Stimulated activated CD4-positive, alpha-beta T cell treated with anti-CD3 and anti-CD28 coated beads, Interleukin-4, amount 100 ng/mL, for 4 hours (primary cell): ENCODE measurements around the gene C20orf173.
"Not testable (repeated sequence)": the region's sequence is repeated elsewhere in the genome, so short reads cannot be mapped to it uniquely, and the experiment has no call there.

ENCODE experiments used
- DNase-seq, 2 experiments: peaks; one replicate each; pipeline ENCODE4 v3.0.0-alpha.2; 2020

Gene C20orf173

DNA sequence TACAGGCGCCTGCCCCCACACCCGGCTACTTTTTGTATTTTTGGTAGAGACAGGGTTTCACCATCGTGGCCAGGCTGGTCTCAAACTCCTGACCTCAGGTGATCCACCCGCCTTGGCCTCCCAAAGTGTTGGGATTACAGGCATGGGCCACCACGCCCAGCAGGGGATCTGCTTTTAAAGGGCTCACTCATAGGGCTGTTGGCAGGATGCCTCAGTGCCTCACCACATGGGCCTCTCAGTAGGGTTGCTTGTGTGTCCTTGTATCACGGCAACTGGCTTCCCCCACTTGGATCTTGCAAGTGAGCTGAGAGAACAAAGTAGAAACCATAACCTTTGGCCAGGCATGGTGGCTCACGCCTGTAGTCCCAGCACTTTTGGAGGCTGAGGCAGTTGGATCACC is 15.5 kb upstream of the C20orf173 start:
- not testable (repeated sequence) for DNase-seq

DNA sequence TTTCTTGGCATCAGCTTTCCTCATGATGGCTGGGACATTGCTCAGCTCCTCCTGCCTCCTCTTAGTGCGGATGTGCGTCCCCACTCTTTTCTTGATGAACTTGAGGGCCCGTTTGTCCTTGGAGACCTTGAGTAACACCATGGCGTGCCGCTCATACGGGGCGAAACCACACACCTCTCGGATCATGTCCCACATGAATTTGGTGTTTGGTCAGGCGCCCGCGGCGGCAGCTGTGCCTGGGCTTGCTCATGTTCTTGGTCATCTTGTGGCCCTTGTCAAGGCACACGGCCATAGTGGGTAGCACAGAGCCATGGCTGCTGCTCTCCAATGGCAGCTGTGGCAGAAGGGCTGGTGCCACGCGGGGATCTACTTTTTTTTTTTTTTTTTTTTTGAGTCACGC is 15.0 kb upstream of the C20orf173 start:
- DNase-seq, result no peak

DNA sequence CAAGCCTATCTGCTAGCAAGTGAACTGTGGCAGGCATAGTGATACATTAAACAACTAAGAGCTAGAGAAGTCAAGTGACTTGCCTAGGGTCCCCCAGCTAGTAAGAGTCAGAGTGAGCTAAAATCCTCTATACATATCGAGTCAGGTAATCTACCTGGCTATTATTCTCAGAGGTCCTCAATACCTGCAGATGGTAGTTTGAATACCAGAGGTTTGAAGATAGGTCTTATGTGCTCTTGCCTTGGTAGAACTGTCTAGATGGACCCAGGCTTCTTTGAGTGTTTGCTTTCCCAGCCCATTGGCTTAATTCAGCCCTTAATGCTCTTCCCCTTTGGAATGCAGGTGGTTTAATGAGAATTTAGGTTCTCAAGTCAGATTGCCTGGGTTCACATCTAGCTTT is 13.5 kb upstream of the C20orf173 start:
- DNase-seq, result no peak

DNA sequence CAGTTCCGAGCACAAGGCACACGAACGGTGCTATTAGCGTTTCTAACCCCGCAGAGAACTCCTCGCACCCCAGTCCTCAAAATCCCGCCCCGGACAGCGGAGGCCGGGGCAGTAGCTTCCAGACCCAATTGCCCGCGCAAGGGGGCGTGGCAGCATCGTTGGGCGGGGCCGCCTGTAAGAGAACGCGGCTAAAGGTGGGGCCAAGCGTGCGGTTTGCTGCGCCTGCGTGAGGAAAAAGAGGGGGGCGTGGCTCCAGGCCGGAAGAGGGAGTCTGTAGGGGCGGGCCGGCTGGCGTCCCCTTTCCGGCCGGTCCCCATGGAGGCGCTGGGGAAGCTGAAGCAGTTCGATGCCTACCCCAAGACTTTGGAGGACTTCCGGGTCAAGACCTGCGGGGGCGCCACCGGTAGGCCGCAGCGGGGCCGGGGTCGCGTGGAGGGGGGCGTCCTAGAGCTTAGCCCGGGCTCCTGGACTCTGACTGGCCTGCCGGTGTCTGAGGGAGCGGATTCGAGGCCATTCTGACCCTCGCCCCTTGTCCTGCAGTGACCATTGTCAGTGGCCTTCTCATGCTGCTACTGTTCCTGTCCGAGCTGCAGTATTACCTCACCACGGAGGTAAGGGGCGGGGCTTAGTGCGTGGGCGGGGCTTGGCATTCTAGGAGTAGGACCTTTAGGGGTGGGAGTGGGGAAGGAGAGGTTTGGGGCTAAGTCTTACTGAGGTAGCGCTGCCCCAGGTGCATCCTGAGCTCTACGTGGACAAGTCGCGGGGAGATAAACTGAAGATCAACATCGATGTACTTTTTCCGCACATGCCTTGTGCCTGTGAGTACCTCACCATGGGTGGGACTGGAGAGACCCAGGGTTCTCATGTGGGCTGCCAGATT is 12.6 kb upstream of the C20orf173 start, which contains the start of gene ERGIC3:
ERGIC3 (plus strand) TSS at position 296 of the 880 bp plus-strand sequence; CDS start at position 316, 20 bp downstream.
- peak; percentile 95 to 96 for DNase-seq

DNA sequence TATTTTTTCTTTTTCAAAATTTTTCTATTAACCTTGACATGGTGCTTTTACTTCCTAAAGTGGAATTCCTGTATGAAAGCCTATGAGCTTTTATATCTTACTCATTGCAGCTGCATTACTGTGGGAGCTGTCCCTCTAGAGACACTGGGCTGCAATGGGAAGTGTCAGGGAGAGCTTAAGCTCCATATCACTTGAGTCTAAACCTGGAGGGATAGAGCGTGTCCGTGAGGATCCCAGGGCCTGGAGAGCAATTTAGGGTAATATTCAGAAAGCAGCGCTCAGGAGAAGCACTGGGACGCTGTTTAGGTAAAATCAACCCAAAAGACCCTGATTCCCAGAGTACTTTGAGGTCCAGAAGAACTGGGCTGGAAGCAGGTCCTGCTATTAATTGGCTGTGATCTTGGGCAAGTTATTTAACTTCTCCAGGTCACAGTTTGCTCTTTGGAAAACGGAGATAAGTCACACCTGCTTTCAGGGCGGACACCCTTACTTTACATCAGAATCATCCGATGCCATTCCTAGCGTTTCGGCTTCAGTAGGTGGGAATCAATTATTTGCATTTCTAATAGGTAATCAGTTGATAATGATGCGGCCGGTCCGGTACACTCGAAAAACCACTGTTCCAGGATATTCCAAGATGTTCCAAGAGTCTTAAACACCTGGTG is 11.8 kb upstream of the C20orf173 start:
- no peak for DNase-seq

DNA sequence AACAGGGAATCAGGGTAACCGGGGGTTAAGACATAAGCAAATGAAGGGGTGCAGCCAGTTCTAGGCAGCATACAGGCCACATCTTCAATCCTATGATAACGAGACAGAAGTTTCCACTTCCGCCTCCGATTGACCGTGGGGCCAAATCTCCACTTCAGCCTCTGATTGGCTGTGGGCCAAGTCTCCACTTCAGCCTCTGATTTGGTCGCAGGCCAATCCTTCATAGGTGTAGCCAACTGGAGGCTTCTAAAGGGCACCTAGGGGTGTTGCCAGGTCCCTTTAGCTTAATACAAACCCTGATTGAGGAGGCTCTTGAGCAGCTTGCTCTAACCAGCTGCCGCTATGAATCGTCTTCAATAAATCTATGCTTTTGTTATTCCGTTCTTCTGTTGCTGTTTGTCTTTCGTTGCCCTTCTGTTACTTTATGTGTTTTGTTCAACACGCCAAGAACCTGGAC is 10.3 kb upstream of the C20orf173 start:
- peak in 1 of 2 experiments; percentile 3 for DNase-seq

DNA sequence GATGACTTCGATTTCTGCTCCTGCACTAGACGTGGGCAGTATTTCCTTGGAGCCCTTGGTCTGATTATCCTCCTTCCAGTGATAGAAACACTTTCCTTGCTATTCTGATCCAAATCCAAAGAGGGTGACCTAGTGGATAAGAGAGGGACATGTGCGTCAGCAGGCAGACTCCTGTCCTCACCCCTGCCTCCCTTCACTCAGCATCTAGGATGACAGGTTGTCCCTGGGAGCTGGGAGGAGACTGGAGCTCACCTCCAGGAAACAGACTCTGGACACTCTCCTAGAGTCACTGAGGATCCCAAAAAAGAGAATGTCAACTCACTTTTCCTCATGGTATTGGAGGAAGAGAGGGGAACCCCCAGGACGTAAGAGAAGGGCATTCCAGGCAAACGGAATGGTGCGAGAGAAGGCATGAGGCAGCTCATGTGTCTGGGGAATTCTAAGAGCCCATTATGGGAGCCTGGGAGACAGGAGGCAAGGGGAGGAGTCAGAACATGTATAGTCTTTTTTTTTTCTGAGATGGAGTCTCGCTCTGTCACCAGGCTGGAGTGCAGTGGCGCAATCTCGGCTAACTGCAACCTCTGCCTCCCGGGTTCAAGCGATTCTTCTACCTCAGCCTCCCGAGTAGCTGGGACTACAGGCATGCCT is 2.2 kb downstream of the C20orf173 start:
- DNase-seq, result no peak

DNA sequence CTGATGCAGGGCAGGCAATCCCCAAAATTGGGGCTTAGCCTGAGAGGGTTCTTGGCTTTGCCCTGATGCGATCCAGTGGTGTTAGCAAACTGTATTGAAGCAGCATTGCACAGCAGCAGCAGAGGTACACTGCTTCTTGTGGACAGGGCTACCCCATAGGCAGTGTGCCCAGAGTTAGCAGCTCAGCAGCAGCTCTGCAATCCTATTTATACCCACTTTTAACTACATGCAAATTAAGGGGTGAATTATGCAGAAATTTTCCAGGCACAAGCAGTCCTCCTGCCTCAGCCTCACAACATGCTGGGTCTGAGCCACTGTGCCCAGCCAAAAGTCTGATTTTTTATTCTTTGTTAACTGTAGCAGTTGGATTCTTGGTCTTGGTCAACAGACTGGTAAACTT is 3.8 kb downstream of the C20orf173 start:
- DNase-seq, result no peak

DNA sequence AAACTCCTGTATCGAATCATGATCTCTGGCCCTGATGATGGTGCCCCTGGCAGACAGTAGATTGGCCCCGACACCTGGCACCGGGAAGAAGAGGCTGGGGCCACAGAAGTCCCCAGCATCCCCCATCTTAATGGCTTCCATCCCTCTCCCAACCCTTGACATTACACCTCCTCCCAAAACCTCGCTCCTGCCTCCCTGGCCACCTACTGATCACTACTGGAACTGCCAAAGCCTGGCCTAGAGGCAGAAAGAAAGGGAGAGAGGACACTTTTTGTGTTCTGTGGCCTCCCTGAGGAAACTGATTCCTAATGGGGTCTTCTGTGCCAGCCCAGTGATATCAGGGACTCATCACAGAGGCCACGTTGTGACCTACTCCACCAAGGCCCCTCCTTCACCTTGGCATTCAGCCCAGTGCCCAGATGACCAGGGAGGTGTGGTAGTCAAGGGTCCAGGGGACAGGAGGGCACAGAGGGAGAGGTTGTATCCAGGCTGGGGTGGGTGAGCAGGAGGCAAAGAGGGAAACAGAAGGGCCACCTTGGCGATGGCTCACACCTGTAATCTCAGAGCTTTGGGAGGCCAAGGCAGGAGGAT is 6.1 kb downstream of the C20orf173 start:
- DNase-seq, result peak in 1 of 2 experiments; percentile 7

DNA sequence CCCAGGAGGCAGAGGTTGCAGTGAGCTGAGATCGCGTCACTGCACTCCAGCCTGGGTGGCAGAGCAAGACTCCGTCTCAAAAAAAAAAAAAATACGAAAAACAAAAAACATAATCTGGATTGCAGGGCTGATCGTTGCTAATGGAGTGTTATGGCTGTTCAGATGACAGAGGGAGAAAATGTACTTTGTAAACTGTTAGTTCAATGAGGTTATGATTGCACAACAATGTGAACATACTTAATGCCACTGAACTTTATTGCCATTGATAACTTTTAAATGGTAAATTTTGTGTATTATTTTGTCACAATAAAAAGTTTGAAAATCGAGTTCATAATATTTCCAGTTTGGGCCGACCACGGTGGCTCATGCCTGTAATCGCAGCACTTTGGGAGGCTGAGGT is 10.5 kb downstream of the C20orf173 start:
- no peak for DNase-seq

DNA sequence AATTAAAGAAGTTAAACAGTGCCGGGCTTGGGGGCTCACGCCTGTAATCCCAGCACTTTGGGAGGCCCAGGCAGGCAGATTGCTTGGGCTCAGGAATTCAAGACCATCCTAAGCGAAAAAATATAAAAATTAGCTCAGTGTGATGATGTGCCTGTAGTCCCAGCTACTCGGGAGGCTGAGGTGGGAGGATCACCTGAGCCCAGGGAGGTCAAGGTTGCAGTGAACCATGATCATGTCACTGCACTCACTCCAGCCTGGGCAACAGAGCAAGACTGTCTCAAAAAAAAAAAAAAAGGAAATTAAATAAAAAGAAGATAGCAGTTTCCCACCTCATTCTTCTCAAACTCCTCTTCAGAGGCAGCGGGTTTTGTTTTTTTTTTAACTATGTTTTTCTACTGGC is 11.7 kb downstream of the C20orf173 start:
- not testable (repeated sequence) for DNase-seq

DNA sequence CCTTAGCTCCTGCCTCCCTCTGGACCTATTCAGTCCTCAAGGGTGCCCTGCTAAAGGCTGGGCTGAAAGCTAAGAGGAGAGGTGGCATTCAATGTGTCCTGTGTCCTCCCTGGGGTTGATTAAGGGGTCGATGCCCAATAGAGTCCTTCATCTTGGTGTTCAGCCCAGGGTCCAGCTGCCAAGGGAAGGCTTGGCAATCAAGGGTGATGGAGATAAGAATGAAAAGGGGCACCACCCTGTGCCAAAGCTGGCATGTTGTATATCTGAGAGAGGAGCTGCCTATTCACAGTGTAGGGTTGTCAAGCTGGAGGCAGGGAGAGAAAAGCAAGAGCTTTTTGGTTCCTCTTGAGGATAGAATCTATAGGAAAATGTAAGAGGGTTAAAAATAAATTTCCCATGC is 12.3 kb downstream of the C20orf173 start:
- no peak for DNase-seq

DNA sequence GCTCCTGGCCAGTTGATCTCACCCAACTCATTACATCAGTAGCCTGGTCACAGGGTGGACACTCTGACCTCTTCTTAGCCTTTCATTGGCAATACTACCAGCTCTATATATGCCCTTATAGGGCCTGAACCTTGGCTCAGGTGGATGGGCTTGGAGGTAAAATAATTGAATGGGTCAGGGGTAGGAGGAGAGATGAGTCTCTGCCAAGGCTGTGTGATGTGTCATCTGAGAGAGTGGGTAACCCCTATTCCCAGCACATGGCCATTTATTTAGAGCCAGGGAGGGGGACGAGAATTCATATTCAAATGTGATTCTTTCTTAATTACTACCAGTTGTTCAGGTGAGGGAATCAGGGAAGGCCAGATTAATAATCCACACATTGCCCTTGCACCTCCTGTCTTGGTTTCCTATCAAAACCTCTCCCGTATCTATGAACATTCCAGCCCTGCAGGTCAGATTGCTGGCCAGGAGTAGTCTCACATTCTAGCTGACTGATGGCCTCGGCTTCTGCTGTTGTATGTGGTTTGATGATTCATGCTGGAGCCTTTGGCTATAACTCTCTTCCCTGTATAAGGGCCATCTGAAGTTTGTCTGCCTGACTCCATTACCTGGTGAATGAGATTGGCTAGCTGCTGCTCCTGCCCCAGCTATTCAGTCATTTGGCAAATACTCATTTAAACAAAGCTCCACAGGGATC is 13.4 kb downstream of the C20orf173 start:
- DNase-seq, result no peak

DNA sequence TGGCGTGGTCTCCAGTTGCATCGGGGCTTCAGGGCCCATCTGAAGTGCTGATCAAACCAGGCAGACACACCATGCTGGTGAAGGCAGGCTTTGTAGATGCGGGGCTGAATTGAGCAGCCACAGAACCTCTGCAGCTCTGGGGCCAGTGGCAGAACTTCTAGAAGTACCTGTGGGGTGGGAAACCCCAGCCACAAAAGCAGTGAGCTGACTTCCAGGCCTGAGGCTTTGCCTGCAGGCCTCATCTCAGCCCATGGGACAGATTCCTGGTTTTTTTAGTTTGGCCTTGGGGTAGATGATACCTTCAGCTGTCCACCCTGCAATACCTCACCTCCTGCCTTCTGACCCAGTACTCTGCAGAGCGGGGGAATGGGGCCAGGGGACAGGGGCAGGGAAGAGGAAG is 14.1 kb downstream of the C20orf173 start:
- no peak for DNase-seq

DNA sequence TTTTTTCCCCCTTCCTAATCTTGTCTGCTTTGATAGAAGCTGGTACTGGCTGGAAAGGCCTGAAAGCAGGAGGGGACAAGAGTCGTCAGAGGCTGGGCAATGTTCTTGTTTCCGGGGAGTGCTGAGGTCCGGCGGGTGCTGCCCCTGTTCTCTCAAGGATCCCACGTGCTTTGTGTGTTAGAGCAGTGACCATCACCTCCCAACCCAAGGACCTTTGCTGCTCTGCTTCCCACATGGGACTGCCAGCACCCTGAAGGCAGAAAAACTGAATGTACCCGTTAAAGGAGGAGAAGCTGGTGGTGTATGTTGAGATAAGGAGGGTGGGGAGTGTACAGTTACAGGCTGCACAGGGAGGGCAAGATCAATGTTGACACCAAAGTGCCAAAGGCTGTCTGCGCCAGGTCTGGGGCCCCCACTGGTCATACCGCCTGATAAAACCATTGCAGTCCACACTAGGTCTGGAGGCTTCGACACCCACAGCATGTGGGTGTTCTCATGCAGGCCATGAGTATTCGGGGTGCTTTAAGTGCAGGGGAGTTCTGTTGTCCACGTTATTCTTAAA is 15.0 kb downstream of the C20orf173 start:
- DNase-seq, result no peak

DNA sequence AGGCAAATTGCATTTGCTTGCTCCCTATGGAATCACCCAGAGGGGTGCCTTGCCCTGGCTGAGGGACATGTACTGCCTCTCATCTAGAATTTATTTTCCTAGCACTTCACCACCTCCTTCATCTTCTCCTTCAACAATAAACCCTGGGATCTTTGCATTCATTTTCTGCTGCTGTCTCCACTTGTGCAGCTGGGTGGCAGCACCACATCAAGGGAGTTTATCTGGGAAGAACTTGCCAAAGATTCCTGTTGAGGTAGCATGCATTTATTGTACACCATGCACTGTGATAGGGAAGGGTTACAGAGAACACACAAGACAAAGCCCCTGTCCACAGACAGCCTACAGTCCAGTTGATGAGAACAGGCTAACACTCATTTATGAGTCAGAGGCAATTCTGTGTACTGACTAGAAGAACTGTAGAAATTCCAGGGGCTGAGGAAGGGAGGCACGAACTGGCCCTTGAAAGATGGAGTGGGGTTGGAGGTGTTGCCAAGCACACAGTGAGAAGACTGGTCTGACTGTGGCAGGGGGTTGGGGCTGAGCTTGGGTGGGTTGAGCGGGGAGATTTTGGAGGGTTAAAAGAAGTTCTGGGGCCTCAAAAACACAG is 17.5 kb downstream of the C20orf173 start:
- DNase-seq, result no peak

DNA sequence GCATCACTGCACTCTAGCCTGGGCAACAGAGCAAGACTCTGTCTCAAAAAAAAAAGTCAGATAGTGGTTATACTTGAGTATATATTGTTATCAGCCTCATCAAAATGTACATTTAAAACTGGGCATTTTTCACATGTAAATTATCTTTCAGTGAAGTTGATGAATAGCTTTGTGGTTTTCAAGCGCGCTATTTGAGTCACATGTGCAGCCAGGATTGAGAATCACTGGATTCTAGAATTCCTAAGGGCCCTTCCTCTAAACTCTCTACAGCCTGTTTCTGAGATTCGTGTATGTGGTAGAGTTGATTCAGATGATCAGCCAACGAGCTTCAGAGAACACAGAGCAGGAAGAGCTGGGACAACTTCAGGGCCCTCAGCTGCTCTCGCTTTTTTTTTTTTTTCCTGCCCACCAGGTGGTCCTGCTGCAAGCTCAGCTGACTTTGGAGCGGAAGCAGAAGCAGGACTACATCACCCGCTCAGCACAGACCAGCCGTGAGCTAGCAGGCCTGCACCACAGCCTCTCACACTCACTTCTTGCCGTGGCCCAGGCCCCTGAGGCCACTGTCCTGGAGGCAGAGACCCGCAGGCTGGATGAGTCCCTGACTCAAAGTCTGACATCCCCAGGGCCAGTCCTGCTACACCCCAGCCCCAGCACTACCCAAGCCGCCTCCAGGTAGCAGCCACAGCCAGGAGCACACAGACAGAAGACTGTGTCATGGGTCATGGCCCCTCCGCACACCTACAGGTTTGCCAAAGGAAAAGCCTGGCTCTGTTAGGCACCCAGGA is 18.3 kb downstream of the C20orf173 start:
- no peak for DNase-seq

DNA sequence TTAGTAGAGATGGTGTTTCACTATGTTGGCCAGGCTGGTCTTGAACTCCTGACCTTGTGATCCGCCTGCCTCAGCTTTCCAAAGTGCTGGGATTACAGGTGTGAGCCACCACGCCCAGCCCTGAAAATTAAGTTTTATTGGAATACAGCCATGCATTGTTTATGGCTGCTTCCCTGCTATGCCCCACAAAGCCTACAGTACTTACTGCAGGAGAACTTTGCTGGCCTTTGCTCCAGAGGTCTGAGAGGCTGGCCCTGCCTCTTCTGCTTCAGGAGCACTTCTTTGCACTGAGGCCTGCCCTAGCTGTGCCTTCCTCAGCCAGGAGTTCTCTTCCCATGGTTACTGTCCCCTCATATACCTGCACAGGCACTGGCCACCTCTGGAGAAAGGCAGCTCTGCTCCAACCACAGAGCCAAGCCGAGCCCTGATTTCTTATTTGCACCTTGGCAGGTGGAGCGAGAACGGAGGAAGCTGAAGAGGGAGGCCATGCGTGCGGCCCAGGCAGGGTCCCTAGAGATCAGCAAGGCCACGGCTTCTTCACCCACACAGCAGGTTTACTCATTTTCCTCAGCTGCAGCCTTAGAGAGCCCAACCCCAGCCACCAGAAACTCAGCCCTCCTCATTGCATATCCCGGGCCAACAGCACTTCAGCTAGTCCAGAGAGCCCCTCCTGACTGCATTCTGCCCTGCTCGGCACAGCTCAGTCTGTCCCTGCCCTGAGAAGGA is 20.8 kb downstream of the C20orf173 start:
- no peak for DNase-seq

DNA sequence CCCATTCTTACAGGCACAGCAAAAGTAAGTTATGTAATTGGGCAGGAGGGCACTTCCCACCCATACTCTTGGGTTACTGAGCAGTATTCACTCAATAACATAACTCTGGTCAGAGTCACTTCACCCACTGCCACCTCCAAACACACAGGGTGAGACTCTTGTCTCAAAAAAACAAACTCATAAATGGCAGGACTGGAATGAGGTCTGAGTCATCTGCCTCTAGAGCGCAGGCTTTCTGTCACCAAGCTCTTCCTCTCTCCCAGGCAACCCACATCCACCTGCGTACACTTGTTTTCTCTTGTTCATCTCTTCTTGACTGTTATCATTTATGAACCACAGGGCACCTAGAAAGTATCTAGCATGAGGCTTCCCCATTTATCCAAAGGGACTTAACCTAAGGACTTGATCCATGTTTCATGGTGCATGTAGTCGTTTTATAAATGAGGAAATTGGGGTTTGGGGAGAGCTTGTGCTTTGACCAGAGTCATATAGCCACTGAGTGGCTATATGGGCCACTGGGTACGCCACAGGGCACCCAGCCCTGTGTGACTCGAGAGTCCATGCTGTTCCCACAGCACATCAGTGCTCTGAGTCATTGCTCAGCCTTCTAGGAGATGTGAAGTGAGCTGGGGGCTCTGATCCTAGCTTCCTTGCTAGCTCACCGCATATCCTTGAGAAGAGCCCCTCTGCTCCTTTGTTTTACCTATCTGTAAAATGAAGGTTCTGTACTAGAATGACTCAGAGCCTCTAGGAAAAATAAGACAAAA is 22.4 kb downstream of the C20orf173 start:
- no peak for DNase-seq
